Type B pancreatic cell (in vitro differentiated cells): ENCODE data around the gene ARMH3. TPM values are rescaled to one million over a fixed set of nuclear protein-coding genes. Genes with fewer than 3 reads are reported as not detected.

ENCODE experiments used
- DNase-seq: peaks from one replicate; pipeline ENCODE4 v3.0.0; 2021; ENCODE audit warnings: mixed read lengths; ENCODE audit not compliant: unreplicated experiment; ENCODE audit errors: extremely low spot score
- H3K27ac Mint-ChIP-seq: 2 replicates; pipeline ENCODE4 v1.8.0; 2021; ENCODE audit warnings: mild to moderate bottlenecking, mixed read lengths
- H3K27me3 Mint-ChIP-seq: 2 replicates; pipeline ENCODE4 v1.8.0; 2021; ENCODE audit warnings: mixed read lengths
- H3K36me3 Mint-ChIP-seq: 2 replicates; pipeline ENCODE4 v1.8.0; 2021; ENCODE audit warnings: mixed read lengths
- H3K4me1 Mint-ChIP-seq: one replicate; pipeline ENCODE4 v1.8.0; 2021; ENCODE audit warnings: mixed read lengths; ENCODE audit not compliant: unreplicated experiment
- H3K4me3 Mint-ChIP-seq: 2 replicates; pipeline ENCODE4 v1.8.0; 2021; ENCODE audit warnings: mild to moderate bottlenecking, mixed read lengths
- H3K9me3 Mint-ChIP-seq: 2 replicates; pipeline ENCODE4 v1.8.0; 2021; ENCODE audit warnings: mixed read lengths
- CTCF ChIP-seq: fragments of 200-600 bp; sonication (generic); conservative IDR thresholded peaks from 2 replicates; pipeline ENCODE4 v1.5.0; 2021; ENCODE audit warnings: antibody characterized with exemption, mild to moderate bottlenecking
- total RNA-seq: library from RNA; stranded (reverse); gene quantifications from 2 replicates; pipeline ENCODE4 v1.2.1, GENCODE V29; 2021; ENCODE audit warnings: low replicate concordance

The ARMH3 gene
- total RNA-seq, 1 donor from 2014 or later, result 22.2 TPM

- Mint-ChIP-seq H3K36me3 (peaks cover 25% of the 10 kb centered on the region), H3K27ac (no peak overlapping the region), H3K27me3 (no peaks in the 10 kb centered on the region), H3K4me3 (no peak overlapping the region), H3K9me3 (no peaks in the 10 kb centered on the region), H3K4me1 (no peaks in the 10 kb centered on the region)
- no peak for DNase-seq
- TF ChIP-seq CTCF, result no peak
Measured at GRCh38 chr10:101972761-101973160, 83.2 kb downstream of the ARMH3 start.

- TF ChIP-seq CTCF, result no peak
- H3K36me3 Mint-ChIP-seq, result peaks cover 26% of the 10 kb centered on the region
Measured at GRCh38 chr10:101969412-101969922, 86.5 kb downstream of the ARMH3 start.

GRCh38 chr10:101968940-101969321, 87.0 kb downstream of the ARMH3 start:
- no peak for TF ChIP-seq CTCF
- Mint-ChIP-seq H3K4me1 (peaks cover 5% of the 10 kb centered on the region), H3K4me3 (no peak overlapping the region), H3K36me3 (peaks cover 23% of the 10 kb centered on the region), H3K27me3 (no peaks in the 10 kb centered on the region), H3K27ac (no peak overlapping the region), H3K9me3 (no peaks in the 10 kb centered on the region)
- no peak for DNase-seq

More at GRCh38 chr10:101969412-101969922, 86.5 kb downstream of the ARMH3 start:
- Mint-ChIP-seq H3K4me3 (no peak overlapping the region), H3K27me3 (no peaks in the 10 kb centered on the region), H3K9me3 (no peaks in the 10 kb centered on the region), H3K4me1 (peaks cover 5% of the 10 kb centered on the region), H3K27ac (no peak overlapping the region)
- no peak for DNase-seq

- H3K27ac Mint-ChIP-seq, result no peak overlapping the region
- TF ChIP-seq CTCF, result no peak
Measured at GRCh38 chr10:101968286-101968939, 87.6 kb downstream of the ARMH3 start.

GRCh38 chr10:101967713-101968112, 88.3 kb downstream of the ARMH3 start:
- DNase-seq, result no peak
- H3K9me3 Mint-ChIP-seq, result no peaks in the 10 kb centered on the region
- H3K4me3 Mint-ChIP-seq, result no peak overlapping the region
- peaks cover 5% of the 10 kb centered on the region for H3K4me1 Mint-ChIP-seq
- peaks cover 19% of the 10 kb centered on the region for H3K36me3 Mint-ChIP-seq
- TF ChIP-seq CTCF, result no peak
- H3K27ac Mint-ChIP-seq, result no peak overlapping the region
- no peaks in the 10 kb centered on the region for H3K27me3 Mint-ChIP-seq

More at GRCh38 chr10:101968286-101968939, 87.6 kb downstream of the ARMH3 start:
- peaks cover 21% of the 10 kb centered on the region for H3K36me3 Mint-ChIP-seq
- H3K4me3 Mint-ChIP-seq, result no peak overlapping the region
- peaks cover 5% of the 10 kb centered on the region for H3K4me1 Mint-ChIP-seq
- no peaks in the 10 kb centered on the region for H3K9me3 Mint-ChIP-seq
- DNase-seq, result no peak
- no peaks in the 10 kb centered on the region for H3K27me3 Mint-ChIP-seq
